HCT116 (cell line): Measurements from ENCODE around the gene ACSBG1.

Experiments
- CTCF ChIP-seq, 3 experiments: fragments of 200-600 bp in 1 of 3; sonication (generic) in 1 of 3; IDR thresholded peaks in 2 of 3; conservative IDR thresholded peaks in 1 of 3; 2 replicates each; pipeline ENCODE4 v1.5.1; 2012 to 2017; ENCODE audit warnings: low read depth in 2 of 3, low read length in 2 of 3, antibody characterized with exemption in 1 of 3, borderline replicate concordance in 1 of 3, control low read depth in 1 of 3, mild to moderate bottlenecking in 1 of 3, mixed read lengths in 1 of 3, mixed run types in 1 of 3, moderate library complexity in 1 of 3; ENCODE audit not compliant: insufficient read depth in 1 of 3
- POLR2A ChIP-seq: IDR thresholded peaks from 2 replicates; pipeline ENCODE4 v1.7.0; 2011; ENCODE audit warnings: borderline replicate concordance; ENCODE audit not compliant: insufficient read depth, insufficient read length; ENCODE audit errors: extremely low read depth
- POLR2AphosphoS5 ChIP-seq: IDR thresholded peaks from 2 replicates; pipeline ENCODE4 v1.6.1; 2011; ENCODE audit warnings: mild to moderate bottlenecking, low read depth, low read length, moderate library complexity
- RAD21 ChIP-seq: IDR thresholded peaks from 2 replicates; pipeline ENCODE4 v1.6.1; 2012; ENCODE audit warnings: low read depth, mild to moderate bottlenecking
- SRF ChIP-seq: IDR thresholded peaks from 2 replicates; pipeline ENCODE4 v1.6.1; 2012; ENCODE audit warnings: low read depth

DNA sequence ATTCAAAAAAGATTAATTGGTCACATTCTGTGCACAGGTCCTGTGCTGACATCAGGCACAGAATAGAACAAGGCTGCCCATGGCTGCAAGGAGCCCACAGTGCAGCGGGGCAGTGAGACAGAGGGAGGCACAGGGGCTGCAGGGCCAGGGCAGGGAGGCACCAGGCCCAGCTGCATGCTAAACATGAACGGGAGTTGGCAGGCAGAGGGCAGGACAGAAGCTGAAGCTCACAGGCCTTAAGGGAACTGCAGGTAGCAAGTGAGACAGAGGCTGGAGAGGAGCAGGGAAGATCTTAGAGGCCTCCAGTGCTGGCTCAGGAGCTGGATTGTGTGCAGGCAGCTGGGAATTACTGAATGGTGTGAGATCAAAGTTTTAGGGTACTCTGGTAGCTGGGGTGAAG is 59.0 kb downstream of the ACSBG1 start:
- no peak for TF ChIP-seq CTCF (IDR thresholded peaks at IDR 0.05 in 2 of 3, conservative IDR thresholded peaks at IDR 0.05 in 1 of 3; ENCODE audit: borderline replicate concordance in 1 of 3, insufficient read depth in 1 of 3, low read depth in 2 of 3, low read length in 2 of 3)
- no peak for TF ChIP-seq SRF
- TF ChIP-seq RAD21: no peak
- no peak for TF ChIP-seq POLR2AphosphoS5
- TF ChIP-seq POLR2A: no peak
